HG03521 (cell line): ENCODE measurements around the gene ADAMTSL2.

Experiments
- ATAC-seq: cut with Tn5 transposase; IDR thresholded peaks from one replicate; pipeline ENCODE4 v1.9.1; 2021; ENCODE audit warnings: mild to moderate bottlenecking, moderate library complexity; ENCODE audit not compliant: unreplicated experiment

ADAMTSL2 gene

DNA sequence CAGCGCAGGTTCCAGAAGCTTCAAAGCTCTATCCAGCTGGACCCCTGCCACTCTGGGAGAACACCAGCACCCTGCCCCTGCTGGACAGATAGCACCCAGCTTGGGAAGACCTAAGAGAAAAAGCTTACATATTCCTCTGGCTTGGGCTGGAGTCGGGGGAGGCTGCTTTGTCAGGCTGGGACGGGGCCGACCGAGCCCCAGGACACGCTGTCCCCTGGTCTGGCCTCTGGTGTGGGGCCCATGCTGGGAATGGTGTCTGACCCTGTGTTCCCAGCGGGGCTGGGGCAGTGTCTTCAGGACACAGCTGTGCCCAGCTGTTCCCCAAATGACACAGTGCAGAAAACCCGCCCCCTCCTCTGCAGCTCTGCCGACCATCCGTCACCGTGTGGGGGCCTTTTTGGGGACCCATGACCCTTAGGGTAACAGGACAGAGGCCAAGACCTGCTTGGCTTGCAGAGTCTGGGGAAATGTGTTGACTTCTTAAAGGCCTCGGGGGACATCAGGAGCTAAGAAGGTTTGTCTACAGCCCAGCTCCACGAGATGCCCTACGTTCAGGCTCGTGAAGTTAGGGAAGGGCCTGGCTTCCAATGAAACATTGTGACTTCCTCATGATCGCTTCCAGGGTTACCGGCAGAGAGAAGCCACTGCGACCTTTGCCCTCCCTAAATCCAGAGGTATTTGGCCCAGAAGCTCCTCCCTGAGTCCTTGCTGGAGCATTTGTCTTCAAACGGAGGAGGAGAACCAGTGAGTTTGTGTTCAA, 35.2 kb upstream of the ADAMTSL2 start:
- no peak for ATAC-seq

DNA sequence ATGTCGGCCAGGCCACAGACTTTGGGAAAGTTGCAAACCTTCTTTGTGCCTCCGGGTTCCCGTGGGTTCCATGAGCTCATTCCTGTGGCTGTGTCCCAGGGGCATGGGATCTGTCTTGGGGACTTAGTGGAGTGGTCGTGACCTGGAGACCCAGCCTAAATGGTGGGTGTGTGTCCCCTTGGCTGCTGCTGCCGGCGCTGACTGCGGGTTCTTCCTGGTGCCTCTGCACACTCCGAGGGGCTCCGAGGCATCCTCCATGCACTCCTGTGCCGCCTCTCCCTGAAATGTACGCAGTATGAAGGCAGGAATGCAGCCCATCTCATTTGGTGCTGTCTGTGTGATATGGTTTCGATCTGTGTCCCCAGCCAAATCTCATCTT, 34.6 kb upstream of the ADAMTSL2 start:
- ATAC-seq = no peak

GRCh38 chr9:133502112-133502511, 32.4 kb upstream of the ADAMTSL2 start:
- no peak for ATAC-seq

- ATAC-seq = no peak
Measured at GRCh38 chr9:133505186-133505830, 29.2 kb upstream of the ADAMTSL2 start.

DNA sequence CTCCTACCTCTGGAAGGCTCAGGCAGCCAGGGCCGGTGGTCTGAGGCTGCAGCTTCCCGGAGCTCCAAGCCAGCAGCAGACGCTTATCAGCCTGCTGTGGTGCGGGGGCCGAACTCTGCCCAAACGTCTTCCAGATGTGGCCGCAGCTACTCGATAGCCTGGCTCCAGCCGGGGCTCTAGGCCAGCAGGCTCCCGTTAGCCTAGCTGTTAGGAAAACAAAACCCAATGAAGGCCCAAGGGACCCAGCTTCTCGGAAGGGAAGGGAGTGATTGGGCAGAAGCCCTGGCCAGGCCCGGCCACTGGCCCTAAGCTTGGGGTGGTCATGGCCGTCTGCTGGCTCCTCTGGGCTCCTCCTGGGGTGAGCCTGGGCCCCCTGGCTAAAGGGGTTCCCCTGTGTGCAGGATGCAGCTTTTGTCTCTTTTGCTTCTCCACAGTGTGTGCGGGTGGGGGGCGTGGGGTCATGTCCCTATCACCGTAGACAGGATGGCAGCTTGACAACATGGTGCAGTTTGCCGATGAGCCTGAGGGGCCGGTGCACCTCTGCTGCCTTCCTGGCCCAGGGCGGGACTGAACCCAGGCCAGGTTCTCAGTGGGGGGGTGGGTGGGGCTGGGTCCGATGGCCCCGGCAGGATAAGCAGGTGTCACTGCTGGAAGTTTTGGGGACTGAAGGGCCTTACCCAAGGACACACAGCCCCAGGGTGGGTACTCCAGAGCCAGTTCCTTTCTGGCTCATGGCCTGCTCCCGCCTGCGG, 28.4 kb upstream of the ADAMTSL2 start:
- no peak for ATAC-seq

- ATAC-seq = no peak
Measured at GRCh38 chr9:133506653-133507038, 27.9 kb upstream of the ADAMTSL2 start.

- no peak for ATAC-seq
Measured at GRCh38 chr9:133507246-133507965, 27.1 kb upstream of the ADAMTSL2 start.

GRCh38 chr9:133508046-133508445, 26.5 kb upstream of the ADAMTSL2 start:
- no peak for ATAC-seq

DNA sequence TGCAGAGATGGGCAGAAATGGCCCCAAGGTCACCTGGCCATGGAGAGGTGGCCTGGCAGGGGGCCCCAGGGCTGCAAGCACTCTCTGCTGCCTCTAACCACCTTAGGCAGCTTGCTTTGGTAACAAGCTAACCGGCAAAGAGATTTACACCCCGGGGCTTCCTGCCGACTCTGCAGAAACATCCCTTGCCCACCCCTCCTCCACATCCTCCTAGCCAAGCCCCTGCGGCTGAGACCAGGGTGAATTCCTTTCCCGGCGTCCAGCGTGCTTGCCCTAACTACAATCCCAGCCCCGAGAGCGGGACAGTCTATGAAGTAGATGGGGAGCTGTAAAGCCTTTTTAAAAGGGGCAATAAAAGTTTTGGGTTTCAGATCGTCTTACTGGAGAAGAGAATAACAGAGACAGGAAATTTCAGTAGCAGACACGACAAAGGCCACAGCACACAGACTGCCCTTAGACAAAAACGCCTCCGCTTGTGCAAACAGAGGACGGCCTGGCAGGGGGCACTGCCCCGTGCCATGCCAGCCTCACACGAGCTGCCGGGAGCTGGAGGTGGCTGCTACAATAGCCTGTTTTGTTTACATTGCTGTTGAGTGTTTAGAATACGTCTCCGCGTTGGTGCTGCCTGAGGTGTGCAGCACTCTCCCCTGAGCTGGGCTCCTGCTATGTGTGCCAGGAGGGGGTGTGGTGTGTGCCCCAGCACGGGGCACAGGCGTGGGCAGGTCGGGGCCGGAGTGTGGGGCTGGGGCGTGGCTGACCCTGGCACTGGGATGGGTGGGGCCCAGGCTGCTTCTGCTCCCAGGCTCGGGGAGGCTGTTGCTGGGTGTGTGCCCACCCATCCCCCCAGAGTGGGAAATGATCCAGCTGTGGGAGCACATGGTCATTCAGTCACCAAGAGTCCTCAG, 25.1 kb upstream of the ADAMTSL2 start:
- no peak for ATAC-seq

GRCh38 chr9:133510926-133511505, 23.5 kb upstream of the ADAMTSL2 start:
- ATAC-seq = no peak

GRCh38 chr9:133511607-133512006, 22.9 kb upstream of the ADAMTSL2 start:
- no peak for ATAC-seq

DNA sequence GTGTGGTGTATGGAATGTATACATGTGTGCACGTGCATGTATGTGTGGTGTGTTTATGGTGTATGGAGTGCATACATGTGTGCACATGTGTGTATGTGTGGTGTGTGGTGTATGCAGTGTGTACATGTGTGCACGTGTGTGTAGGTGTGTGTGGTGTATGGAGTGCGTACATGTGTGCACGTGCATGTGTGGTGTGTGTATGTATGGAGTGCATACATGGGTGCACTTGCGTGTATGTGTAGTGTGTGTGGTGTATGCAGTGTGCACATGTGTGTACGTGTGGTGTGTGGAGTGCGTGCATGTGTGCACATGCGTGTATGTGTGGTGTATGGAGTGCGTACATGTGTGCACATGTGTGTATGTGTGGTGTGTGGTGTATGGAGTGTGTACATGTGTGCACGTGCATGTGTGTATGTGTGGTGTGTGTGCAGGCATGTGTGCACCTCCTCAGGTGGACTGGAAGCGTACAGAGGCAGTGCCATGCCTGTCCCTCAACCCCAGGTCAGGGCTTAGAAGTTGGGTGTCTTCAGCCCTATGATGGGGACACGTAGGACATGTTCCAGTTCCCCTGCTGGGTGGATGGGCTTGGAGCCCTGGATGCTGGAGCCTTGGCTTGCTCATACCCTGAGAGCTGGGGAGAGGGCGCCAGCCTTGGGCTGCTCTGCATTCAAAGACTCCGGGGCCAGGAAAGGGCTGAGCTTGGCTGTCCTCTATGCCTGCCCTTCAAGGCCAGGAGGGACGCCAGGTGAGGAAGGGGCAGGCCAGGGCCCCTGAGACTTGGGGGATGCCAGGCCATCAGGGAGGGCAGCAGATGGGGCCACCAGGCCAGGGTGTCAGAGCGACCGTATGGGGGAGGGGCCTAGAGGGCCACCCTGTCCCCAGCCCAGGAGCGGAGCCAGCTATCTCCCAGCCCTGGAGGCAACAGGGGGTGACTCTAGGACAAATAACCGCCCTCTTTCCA, 22.0 kb upstream of the ADAMTSL2 start:
- ATAC-seq = no peak

DNA sequence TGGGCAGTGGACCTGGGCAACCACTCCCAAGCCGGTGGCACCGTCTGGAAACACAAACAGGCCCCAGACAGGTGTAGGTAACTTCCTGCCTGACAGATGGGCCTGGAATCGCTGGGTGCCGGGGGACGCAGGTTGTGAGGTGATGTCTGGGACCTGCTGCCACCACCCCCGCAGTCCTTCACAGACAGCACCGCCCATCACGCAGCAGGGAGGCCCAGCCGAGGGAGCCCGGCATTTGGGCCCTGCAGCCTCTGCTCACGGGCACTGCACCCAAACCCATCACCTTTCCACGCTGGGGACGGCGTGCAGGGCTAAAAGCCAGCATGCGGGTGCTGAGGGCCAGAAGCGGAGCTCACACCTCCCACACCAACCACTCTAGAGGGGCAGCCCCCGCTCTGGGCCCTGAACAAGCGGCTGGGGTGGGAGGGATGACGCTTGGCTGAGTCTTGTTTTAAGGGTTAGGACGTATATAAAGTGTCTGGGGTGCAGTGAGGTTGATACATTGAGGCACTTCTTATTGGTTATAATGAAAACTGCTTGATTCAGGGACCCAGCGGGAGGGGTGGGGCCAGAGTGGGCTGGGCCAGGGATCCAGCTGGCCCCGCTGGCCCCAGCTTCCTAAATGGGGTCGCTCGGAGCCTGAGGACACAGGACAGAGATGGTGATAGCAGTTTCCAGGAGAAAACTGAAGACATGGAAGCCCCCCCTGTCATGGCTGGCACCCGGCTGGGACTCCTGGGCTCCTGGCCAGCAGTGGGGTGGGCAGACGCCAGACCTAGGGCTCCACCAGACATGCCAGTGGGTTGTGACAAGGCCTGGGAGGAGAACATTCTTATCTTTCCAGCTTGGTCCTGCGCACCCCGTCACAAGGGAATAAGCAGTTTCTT, 21.0 kb upstream of the ADAMTSL2 start:
- no peak for ATAC-seq

GRCh38 chr9:133514460-133515239, 19.9 kb upstream of the ADAMTSL2 start:
- ATAC-seq = no peak

DNA sequence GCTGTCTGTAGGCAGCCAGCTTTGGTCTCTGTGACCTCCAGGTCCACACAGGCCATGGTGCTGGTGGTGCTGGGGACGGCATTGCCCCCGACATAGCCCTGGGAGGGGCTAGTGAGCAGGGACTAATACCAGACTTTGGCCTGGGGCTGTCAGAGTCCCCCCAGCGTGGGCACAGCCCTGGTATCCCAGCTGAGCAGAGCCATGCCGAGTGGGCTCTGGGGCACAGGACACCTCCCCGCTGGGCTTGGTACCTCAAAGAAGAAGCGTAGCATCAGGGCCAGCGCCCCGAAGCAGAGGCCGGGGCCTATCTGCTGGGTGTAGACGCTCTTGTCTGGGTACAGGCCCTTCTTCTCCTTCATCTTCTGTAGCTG, 19.3 kb upstream of the ADAMTSL2 start:
- ATAC-seq = no peak

- ATAC-seq = no peak
Measured at GRCh38 chr9:133515615-133516255, 18.8 kb upstream of the ADAMTSL2 start.
